C1 segment of cervical spinal cord (tissue), 14 donors: ENCODE measurements around the gene ALK.

Experiments
- DNase-seq, 14 donors: peaks; one replicate each; lab custom pipeline; 2025; lab: John Stamatoyannopoulos, UW

ALK gene

DNA sequence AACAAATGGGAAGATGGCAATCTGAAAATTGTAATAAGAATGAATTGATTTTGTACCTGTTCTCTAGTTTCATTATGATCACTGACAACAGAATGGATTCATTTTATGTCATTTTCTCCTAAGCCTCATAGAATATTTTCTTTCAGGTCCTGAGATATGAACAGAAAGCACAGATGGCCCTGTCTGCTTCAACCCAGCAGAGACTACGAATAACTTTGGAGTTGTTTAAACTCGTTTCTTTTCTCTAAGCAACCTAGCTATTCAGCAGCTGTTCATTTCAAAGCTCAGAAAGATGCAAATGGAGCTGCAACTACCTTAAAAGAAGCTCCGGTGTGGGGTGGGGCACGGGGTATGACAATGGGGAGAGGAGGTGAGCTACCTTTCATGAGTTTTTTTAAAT, 124.9 kb downstream of the ALK start:
- no peak for DNase-seq

DNA sequence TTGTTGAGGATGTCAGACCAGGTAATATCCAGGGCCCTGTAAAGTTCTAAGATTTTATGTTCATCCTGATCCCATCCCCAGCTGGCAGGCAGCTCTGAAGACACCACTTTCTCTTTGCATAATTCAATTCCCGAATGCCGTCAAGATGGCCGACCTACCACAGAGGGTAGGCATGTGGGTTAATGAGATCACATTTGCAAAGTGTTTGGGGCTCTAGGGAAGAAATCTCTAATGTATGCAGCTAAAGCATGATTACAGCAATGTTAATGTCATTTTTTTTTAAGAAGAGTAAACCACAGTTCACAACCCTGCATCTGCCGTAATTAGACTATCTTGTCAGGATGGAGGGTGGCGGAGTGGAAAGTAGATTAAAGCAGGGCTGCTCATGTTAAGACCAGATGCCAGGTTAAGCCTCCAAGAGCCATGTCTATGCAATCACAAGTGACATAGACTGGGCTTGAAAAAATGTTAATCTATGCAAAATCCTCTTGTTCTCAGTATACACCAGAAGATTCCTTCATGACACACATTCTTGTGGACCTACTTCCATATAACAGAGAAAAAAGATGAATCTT, 131.4 kb downstream of the ALK start:
- DNase-seq = no peak

DNA sequence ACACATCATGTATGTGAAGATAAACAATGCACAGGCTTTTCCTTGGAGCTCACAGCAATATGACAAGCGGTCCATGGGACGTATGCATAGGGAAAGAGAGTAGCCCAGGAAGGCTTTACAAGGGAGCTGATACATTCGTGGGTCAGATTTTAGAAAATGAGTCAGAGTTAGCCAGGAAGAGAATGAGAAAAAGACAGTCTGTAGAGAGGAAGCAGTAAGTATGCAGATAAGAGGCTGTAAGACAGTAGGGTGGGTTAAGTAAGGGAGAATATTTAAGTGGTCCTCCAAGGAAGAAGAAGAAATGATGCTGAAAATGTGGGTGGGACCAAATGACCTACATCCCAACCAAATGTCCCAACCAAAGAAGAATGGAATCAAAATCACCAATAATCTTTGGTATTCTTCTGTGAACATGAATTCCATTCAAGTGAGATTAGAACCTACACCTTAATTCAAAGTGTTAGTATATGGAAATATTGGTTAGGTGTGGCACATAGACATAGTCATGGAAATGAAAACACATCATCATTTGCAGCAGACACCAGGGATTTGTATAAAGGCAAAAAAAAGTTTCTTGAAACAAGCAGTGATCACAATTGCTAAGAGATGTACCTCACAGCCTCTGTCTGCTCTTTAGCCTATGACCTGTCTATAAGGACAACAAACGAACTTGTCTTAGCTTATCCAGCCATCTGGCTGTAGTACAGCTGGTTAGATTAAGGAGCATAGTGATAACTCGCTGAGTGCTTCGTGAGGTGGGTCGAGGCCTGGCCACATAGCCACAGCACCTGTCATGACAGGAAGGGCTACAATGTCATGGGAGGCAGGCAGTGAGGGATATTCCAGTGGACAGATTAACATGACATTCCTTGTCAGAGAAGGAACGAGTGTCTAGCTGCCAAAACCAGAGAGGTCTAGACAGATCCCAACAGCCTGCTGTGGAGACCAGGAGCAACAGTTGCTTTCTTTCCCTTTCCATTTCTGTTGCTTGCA, 133.6 kb downstream of the ALK start:
- no peak for DNase-seq

DNA sequence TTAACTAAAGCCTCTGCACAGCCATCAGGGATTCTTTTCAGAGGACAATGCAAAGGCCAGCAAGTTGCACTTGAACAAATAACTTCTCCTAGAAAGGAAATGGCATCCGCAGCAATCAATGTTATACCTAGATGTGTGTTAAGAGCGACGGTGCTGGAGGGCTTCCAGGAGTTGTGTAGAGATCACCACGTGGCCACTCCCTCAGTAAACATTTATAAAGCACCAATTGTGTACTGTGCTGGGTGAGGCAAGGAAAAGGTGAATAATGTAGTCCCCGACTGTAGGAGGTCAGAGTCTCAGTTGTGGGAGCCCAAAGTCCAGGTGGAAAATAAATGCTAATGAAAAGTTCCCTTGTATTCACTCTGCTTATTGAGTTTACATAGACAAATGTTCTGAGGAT, 135.0 kb downstream of the ALK start:
- no peak for DNase-seq

DNA sequence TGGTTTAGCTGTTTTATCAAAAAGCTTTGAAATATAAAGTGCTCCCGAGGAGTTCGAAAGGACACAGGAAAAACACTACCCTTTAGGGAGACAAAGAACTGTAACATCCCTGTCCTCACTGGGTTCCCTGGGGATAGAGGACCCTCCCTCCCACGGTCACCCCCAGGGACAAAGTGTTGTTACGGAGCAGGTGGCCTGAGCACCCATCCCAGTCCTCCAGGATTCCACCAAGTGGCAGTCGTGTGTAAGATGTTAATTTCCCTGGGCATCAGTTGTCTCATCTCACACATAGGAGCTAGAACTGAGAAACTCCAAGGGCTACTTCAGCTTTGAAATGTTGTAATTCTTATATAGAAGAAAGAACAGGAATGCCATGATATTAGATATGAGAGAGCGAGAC, 137.7 kb downstream of the ALK start:
- DNase-seq = no peak

DNA sequence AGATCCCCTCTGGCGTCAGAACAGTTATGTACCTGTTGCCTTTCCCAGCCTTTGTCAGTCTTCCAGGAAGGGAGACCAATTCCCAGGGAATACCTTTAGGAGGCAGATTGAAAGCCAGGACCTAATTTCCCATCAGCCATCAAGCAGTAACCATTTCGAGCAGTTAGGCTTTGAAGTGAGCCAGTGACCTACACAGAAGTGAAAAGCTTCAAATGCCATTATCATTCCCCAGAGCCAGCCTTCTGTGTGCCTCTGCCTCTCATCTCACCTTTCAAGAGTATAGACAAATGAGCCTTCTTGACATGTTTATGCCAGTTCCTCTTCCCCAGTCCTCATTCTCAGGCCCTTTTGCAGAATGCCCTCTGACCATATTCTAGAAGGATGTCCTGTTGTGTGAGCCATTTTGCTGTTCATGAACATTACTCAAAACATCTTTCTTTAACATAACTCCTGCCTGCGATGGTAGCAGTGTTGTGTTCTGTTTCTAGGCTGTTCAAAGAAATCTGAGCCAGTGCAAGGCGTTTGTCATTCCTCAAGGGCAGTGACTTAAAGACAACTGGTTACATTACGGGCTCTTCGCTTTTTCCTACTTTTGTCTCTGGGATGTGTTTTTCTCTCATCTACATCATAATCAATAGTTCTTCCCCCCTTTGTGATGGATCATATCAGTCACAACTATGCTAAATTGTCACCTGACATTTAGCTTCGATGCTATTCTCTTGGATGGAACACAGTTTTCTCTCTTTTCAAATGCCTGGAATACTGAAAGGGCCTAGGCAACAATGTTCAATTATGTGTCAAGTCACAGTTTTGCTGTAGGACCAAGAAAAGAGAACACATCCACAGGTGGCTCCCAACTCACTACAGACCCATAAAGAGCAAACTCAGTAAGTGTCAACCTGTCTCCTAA, 138.6 kb downstream of the ALK start:
- no peak for DNase-seq

DNA sequence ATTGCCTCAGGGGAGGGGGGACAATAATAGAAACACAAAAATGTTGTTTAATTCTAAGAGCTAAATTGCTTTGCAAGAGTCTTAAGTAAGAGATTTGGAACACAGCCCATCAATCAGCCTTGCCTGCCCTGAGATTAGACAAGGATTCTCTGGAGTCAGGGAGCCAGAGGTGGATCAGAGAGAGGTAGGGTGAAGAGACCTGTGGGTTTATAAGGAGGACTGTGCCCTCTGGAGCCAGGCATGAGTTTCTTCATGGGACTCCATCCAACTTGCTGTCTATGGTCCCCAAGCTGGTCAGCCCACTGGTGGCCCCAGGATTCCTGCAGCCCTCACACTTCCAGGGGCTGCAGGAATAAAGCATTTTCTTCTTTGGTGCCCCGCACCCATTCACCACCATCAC, 139.3 kb downstream of the ALK start:
- no peak for DNase-seq

DNA sequence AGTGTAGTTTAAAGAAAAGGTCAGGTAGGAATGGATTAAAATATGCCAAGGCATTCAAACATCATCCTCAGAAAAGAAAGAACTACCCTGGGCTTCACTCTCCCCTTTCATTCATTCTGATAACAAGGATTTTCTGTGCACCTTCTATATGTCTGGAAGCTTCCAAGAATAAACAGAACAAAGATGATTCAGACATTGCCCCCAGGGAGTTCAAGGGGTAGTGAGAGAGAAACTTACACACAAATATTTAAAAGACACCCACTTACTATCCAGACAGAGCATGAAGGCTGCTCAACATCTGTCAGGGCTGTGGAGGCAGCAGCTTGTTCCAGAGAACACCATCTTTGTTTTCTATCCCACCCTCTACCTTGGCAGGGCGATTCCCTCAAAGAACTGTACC, 140.5 kb downstream of the ALK start:
- DNase-seq = no peak

DNA sequence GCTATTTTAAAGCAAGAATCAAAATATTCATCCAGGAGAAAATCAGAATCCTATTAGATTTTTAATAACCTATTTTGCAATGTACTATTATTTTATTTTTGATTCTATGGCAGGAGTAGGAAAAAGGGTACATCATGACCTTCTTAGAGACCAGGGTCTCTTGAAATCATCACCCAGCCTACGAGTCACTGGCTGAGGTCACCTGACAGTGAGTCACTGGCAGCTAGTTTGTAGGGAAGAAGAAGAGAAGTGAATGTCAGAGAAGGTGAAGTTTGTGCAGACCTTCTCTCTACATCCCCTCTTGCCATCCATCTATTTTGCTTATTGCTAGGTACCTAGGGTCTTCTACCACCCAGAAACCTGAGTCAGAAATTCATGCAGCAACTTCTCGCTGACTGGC, 144.2 kb downstream of the ALK start:
- no peak for DNase-seq

DNA sequence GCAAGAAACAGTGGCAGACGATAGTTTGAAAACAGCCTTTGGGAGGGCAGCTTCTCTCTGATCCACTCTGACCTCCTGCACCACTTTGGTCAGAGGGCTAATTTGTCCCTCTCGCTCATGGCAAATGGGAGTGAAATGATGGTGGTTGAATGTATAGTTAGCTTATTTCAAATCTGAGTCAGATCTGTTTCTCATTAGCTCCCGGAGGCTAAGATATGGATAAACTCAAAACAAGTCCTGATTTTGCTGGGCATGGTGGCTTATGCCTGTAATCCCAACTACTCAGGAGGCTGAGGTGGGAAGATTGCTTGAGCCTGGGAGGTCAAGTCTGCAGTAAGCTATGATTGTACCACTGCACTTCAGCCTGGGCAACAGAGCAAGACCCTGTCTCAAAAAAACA, 145.0 kb downstream of the ALK start:
- no peak for DNase-seq

DNA sequence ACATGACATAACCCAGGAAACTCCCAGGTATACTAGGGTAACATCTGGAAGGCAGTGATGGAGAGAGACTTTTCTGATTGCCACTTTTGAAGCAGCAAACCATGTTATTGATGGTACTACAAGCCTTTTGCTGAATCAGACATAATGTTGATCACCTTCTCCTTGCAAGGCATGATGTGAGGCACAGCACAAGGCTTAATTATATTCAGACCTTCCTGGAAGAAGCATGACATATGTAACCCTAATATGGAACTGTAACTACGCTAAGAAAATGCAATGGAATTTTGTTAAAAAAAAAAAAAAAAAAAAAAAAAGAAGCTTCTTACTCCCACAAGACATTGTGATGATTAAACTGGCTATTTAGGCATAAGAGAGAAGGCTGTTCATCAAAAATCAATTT, 145.4 kb downstream of the ALK start:
- DNase-seq = no peak

DNA sequence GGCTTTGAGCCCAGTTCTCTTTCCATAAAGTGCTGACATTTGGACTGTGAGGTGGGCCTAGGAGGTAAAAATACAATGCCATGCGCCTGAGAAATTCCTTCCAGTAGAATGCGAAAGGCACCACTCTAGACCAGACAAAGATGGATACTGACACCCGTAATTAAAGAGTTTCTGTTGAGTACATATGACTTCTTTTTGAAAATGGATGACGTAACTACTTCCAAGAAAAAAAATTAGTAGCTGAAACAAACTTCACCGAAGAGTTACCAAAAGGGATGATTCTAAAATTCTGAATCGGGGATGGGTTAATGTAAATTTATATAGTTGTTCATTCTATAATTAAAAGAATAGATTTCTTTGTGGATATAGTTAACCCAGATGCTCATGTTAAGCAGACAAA, 146.8 kb downstream of the ALK start:
- DNase-seq = no peak

DNA sequence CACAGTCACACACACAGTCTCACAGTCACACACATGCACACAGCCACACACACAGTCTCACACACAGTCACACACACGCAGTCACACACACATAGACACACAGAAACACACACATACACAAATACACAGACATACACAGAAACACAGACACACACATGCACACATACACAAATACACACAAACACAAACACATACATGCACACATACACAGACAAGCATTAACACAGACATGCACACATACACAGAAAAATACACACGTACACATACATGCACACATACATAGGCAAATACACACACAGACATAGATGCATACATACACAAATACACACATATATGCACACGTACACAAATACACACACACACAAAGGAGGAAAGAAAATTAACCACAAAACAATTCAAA, 150.5 kb downstream of the ALK start:
- DNase-seq = no peak

DNA sequence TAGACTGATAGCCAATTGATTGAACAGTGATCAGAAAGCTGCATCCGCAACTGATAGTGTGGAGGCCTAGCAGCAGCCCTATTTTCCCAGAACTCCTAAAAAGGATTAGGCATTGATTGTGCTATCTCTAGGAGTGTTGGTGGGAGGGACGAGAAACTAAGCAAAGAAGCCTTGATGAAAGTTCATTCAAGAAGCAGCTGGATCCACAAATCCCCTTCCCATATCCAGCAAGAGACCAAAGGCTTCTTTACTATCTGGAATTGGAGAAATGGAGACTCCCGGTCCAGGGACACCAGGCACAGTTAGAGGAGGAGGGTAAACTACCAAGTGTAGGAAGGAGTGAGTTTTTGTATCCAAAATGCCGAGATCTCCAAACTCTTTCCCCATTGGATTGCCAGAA, 151.5 kb downstream of the ALK start:
- DNase-seq = no peak

DNA sequence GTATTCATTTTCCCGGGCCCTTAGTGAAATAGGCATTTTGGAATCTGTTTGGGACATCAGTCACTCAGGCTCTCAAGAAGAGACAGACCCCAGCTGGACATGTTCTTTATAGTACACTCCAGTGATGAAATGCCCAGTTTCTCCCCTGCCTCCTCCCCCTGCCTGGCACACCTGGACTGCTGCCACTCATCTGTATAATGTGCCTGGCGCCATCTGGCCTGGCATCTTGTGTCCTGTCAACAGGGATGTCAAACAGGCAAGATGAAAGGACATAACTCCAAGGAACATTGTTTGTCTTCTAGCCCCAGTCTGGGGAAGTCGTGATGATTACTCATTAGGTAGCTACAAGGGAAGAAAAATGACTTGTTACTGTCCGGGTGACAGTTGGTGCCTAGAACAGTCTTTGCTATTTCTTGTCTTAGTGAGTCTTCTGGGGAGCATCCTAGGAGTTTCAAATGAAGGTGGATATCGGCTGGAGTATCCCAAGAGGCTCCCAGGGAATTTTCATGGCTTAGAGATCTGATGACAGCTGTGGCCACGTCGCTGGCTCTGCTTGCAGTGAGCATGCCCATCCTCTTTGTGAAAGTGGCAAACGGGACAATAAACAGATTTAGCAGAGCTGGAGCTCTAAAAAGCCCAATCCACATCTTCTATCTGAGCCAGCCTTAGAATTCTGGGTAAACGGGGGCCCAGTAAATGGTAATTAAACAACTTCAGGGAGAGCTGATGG, 153.6 kb downstream of the ALK start:
- DNase-seq = no peak

DNA sequence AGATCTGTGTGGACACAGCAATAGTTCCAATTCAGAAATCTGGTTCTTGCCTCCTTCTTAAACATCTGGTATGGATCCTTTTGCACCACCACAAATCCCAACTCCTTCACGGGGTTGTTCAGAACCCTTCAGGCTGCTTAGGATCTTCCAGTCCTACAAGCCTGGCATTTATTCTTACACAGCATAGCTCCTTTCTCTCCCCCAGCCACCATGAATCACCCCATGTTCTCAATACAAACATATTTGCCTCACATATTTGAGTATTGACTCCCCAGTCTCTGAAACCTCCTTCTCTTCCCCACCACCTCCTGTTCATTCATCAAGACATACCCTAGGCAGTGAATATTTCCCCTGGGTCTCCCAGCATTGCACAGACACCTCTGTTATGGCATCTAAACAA, 155.2 kb downstream of the ALK start:
- no peak for DNase-seq

DNA sequence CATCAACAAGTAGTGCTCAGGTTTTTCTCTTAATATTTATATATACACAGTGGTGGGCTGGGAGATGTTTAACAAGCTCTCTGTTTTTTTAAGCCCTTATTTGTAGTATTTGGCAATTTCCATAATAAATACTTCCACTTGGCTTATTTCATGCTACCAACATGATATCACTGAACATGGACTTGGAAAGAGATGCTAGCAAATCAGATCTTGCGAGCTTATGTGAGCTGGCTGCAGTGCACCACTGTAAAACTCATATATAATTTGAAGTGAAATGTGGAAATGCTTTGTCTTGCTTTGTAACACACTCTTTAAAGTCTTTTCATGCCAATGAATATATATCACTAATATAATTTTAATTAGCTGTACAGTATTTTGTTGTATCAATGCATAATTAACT, 155.7 kb downstream of the ALK start:
- no peak for DNase-seq

DNA sequence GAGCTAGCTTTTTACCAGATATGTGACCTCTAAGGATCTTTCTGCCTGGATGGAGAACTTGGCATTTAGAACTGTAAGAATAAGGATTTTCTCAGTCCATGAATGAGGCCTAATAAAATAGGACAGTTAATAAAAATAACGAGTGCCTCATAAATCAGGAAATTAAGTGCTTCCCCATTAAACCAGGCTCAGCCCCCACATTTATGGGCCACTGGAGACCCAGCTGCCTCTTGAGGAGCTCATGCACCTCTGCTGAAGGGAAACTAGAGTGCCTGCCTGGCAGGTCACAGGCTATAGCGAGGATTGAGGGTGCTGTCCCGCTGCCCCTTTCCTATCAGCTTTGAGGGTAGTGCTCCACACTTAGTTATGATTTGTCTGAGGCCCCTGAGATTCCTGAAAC, 158.0 kb downstream of the ALK start:
- DNase-seq = no peak

DNA sequence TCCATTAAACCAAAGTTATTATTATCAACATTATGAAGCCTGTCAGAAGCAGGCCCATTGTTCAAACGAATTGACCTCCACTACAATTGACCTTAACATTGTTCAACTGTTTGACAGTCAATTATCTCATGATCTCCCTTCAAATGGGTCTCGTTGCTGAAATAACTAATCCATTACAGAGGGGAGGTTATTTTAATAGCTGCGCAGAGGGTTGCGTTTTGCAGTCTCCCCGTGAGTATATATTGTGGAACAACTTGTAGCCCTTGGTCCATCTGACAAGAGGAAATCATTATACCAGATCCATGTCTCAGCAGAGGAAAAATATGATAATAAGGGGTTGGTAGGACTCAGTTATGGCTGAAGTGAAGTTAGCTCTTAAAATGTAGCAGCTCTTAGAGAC, 159.1 kb downstream of the ALK start:
- DNase-seq = no peak

DNA sequence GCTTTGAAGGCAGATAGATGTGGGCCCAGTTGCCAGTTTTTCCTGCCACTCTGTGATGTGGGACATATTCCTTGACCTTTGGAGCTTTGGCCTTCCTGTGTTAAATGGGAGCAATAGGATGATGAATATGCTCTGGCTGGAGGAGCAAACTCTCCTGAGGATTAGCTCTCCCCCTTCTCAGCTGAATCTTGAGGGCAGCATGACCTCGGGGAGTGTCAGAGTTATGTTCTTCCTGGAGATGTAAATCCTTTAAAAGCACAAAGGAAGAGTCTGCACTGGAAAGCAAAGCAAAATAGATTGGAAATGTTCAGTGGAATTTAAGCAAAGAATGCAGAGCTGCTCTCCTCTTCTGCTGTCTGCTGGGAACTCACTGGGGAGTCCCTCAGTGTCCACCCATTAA, 160.1 kb downstream of the ALK start:
- DNase-seq = no peak

DNA sequence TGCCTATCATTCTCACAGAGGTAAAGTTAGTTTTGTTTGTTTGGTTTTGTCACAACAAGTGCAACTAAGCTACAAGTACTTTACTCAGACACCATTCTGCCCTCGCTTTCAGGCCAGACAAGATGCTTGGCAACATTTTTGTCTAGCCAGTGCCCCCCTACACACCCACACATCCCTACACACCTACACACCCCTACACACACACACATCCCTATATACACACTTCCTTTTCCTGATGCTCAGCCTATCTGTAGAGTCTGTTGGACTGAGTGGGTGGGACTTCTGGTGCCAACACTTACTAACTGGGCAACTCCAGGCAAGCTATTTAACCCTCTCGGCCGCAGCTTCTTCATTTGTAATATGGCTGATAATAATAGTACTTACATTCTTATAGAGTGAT, 161.4 kb downstream of the ALK start:
- DNase-seq = no peak

DNA sequence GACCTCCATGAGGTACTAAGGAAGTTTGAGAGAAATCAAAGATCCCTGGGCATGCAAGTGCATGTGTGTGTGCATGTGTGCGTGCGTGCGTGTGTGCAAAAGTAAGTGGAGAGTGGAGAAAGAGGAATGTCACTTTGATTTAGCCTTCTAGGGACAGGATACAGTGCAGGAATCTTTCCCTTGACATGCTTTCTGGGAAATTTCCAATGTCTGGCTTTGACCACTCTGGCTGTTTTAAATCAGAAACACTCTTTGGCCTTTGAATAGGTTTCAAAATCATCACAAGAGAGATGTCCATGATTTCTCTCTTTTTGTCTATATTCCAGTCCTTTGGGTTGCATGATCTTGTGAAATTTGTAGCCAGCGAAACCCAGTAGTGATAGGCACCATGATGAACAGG, 162.0 kb downstream of the ALK start:
- DNase-seq = no peak
